ENCODE measurements around the gene SUPT3H. TPM values are rescaled to one million over a fixed set of nuclear protein-coding genes. Genes with fewer than 3 reads are reported as not detected.

The SUPT3H gene
- total and polyA plus RNA-seq, 7 experiments from 2014 or later: 8.0 to 16.0 (median 12.7) TPM

- no peaks in the 10 kb centered on the region for H3K27me3 ChIP-seq (ENCODE audit: control insufficient read depth in 2 of 2, insufficient read depth in 2 of 2, low read length in 2 of 2)
- Mint-ChIP-seq H3K36me3 (peaks cover 0 to 13% (median 5%) of the 10 kb centered on the region in 5 donors), H3K4me3 (no peak overlapping the region), H3K9me3 (peaks cover 0 to 14% (median 8%) of the 10 kb centered on the region in 11 donors), H3K27me3 (no peaks in the 10 kb centered on the region), H3K27ac (no peak overlapping the region), H3K4me1 (peaks cover 0 to 20% (median 12%) of the 10 kb centered on the region in 7 donors)
- H3K36me3 ChIP-seq (ENCODE audit: control insufficient read depth in 2 of 3, insufficient read depth in 3 of 3, low read length in 3 of 3): no peaks in the 10 kb centered on the region
- DNase-seq: no peak
- no peak overlapping the region for H3K27ac ChIP-seq (ENCODE audit: low read depth, low read length)
- H3K4me1 ChIP-seq (ENCODE audit: control insufficient read depth in 2 of 2, insufficient read depth in 2 of 2, low read length in 2 of 2): no peaks in the 10 kb centered on the region
- ChIA-PET CTCF (no interaction called here), POLR2A (no interaction called here)
- H3K4me3 ChIP-seq (ENCODE audit: low read length): no peak overlapping the region
- no peaks in the 10 kb centered on the region for H3K9me3 ChIP-seq (ENCODE audit: control insufficient read depth in 2 of 3, low read length in 3 of 3)
- ATAC-seq: no peak
- intact Hi-C loops (cut with micrococcal nuclease): no loop called here
These were observed 291.2 kb downstream of the SUPT3H start for GRCh38 chr6:45086360-45087084.

GRCh38 chr6:45084257-45084656, 293.5 kb downstream of the SUPT3H start:
- CTCF ChIA-PET: no interaction called here
- H3K27ac ChIP-seq (ENCODE audit: low read depth, low read length): no peak overlapping the region
- Mint-ChIP-seq H3K27ac (peak overlapping the region in 5 of 9 donors; percentile 14 to 71 (median 39)), H3K4me1 (peaks cover 0 to 20% (median 12%) of the 10 kb centered on the region in 7 donors), H3K4me3 (peak overlapping the region in 3 of 10 donors; percentile 4 to 34 (median 12)), H3K36me3 (peaks cover 6 to 23% (median 13%) of the 10 kb centered on the region in 5 donors), H3K27me3 (no peaks in the 10 kb centered on the region), H3K9me3 (peaks cover 0 to 27% (median 15%) of the 10 kb centered on the region in 11 donors)
- no peaks in the 10 kb centered on the region for H3K36me3 ChIP-seq (ENCODE audit: control insufficient read depth in 2 of 3, insufficient read depth in 3 of 3, low read length in 3 of 3)
- H3K4me3 ChIP-seq (ENCODE audit: low read length): no peak overlapping the region
- DNase-seq (peak in 7 of 9 donors; percentile 11 to 41 (median 24)), ATAC-seq (peak; percentile 40)
- POLR2A ChIA-PET: no interaction called here
- H3K27me3 ChIP-seq (ENCODE audit: control insufficient read depth in 2 of 2, insufficient read depth in 2 of 2, low read length in 2 of 2): no peaks in the 10 kb centered on the region
- H3K9me3 ChIP-seq (ENCODE audit: control insufficient read depth in 2 of 3, low read length in 3 of 3): peaks cover 0 to 1% (median 0%) of the 10 kb centered on the region in 3 experiments
- H3K4me1 ChIP-seq (ENCODE audit: control insufficient read depth in 2 of 2, insufficient read depth in 2 of 2, low read length in 2 of 2): no peaks in the 10 kb centered on the region
- intact Hi-C loops (cut with micrococcal nuclease): no loop called here

GRCh38 chr6:45082091-45082490, 295.6 kb downstream of the SUPT3H start:
- Mint-ChIP-seq H3K4me3 (no peak overlapping the region), H3K27ac (peak overlapping the region in 1 of 9 donors; percentile 28), H3K4me1 (peaks cover 0 to 20% (median 12%) of the 10 kb centered on the region in 7 donors), H3K36me3 (peaks cover 16 to 38% (median 26%) of the 10 kb centered on the region in 5 donors), H3K9me3 (peaks cover 3 to 43% (median 26%) of the 10 kb centered on the region in 11 donors), H3K27me3 (no peaks in the 10 kb centered on the region)
- CTCF ChIA-PET: no interaction called here
- ATAC-seq: no peak
- no peak for DNase-seq
- peaks cover 0 to 13% (median 4%) of the 10 kb centered on the region in 3 experiments for H3K9me3 ChIP-seq (ENCODE audit: control insufficient read depth in 2 of 3, low read length in 3 of 3)
- H3K27me3 ChIP-seq (ENCODE audit: control insufficient read depth in 2 of 2, insufficient read depth in 2 of 2, low read length in 2 of 2): no peaks in the 10 kb centered on the region
- POLR2A ChIA-PET: no interaction called here
- H3K27ac ChIP-seq (ENCODE audit: low read depth, low read length): no peak overlapping the region
- no peak overlapping the region for H3K4me3 ChIP-seq (ENCODE audit: low read length)
- no peaks in the 10 kb centered on the region for H3K4me1 ChIP-seq (ENCODE audit: control insufficient read depth in 2 of 2, insufficient read depth in 2 of 2, low read length in 2 of 2)
- no peaks in the 10 kb centered on the region for H3K36me3 ChIP-seq (ENCODE audit: control insufficient read depth in 2 of 3, insufficient read depth in 3 of 3, low read length in 3 of 3)
- intact Hi-C loops (cut with micrococcal nuclease): no loop called here

- intact Hi-C loops (cut with micrococcal nuclease): no loop called here
- Histone ChIP-seq H3K27me3 (ENCODE audit: control insufficient read depth in 2 of 2, insufficient read depth in 2 of 2, low read length in 2 of 2) (no peaks in the 10 kb centered on the region), H3K9me3 (ENCODE audit: control insufficient read depth in 2 of 3, low read length in 3 of 3) (peaks cover 0 to 13% (median 4%) of the 10 kb centered on the region in 3 experiments), H3K4me1 (ENCODE audit: control insufficient read depth in 2 of 2, insufficient read depth in 2 of 2, low read length in 2 of 2) (no peaks in the 10 kb centered on the region), H3K36me3 (ENCODE audit: control insufficient read depth in 2 of 3, insufficient read depth in 3 of 3, low read length in 3 of 3) (no peaks in the 10 kb centered on the region), H3K27ac (ENCODE audit: low read depth, low read length) (no peak overlapping the region), H3K4me3 (ENCODE audit: low read length) (no peak overlapping the region)
- Mint-ChIP-seq H3K4me3 (no peak overlapping the region), H3K27me3 (no peaks in the 10 kb centered on the region), H3K4me1 (peaks cover 0 to 20% (median 12%) of the 10 kb centered on the region in 7 donors), H3K36me3 (peaks cover 16 to 40% (median 27%) of the 10 kb centered on the region in 5 donors), H3K27ac (no peak overlapping the region), H3K9me3 (peaks cover 3 to 43% (median 28%) of the 10 kb centered on the region in 11 donors)
- ATAC-seq: no peak
- DNase-seq: no peak
- ChIA-PET POLR2A (interaction anchor here (0.6 kb wide), 1 partner anchor 23 kb away, joined by 3 read pairs; no protein-coding TSS in a partner anchor), CTCF (no interaction called here)
These were observed 296.1 kb downstream of the SUPT3H start for GRCh38 chr6:45081634-45082033.

- Mint-ChIP-seq H3K27me3 (no peaks in the 10 kb centered on the region), H3K4me1 (peaks cover 0 to 21% (median 5%) of the 10 kb centered on the region in 7 donors), H3K4me3 (no peak overlapping the region), H3K27ac (no peak overlapping the region), H3K36me3 (peaks cover 16 to 32% (median 21%) of the 10 kb centered on the region in 5 donors), H3K9me3 (peaks cover 3 to 37% (median 20%) of the 10 kb centered on the region in 11 donors)
- ATAC-seq (no peak), DNase-seq (no peak)
- ChIA-PET CTCF (no interaction called here), POLR2A (no interaction called here)
- Histone ChIP-seq H3K9me3 (ENCODE audit: control insufficient read depth in 2 of 3, low read length in 3 of 3) (peaks cover 0 to 13% (median 4%) of the 10 kb centered on the region in 3 experiments), H3K36me3 (ENCODE audit: control insufficient read depth in 2 of 3, insufficient read depth in 3 of 3, low read length in 3 of 3) (no peaks in the 10 kb centered on the region), H3K27me3 (ENCODE audit: control insufficient read depth in 2 of 2, insufficient read depth in 2 of 2, low read length in 2 of 2) (no peaks in the 10 kb centered on the region), H3K4me1 (ENCODE audit: control insufficient read depth in 2 of 2, insufficient read depth in 2 of 2, low read length in 2 of 2) (no peaks in the 10 kb centered on the region), H3K27ac (ENCODE audit: low read depth, low read length) (no peak overlapping the region), H3K4me3 (ENCODE audit: low read length) (no peak overlapping the region)
- intact Hi-C loops (cut with micrococcal nuclease): no loop called here
These were observed 299.3 kb downstream of the SUPT3H start for GRCh38 chr6:45078432-45078831.

- intact Hi-C loops (cut with micrococcal nuclease): no loop called here
- Mint-ChIP-seq H3K4me1 (peaks cover 4 to 33% (median 20%) of the 10 kb centered on the region in 7 donors), H3K4me3 (no peak overlapping the region), H3K36me3 (peaks cover 16 to 31% (median 20%) of the 10 kb centered on the region in 5 donors), H3K27ac (no peak overlapping the region), H3K9me3 (peaks cover 3 to 29% (median 20%) of the 10 kb centered on the region in 11 donors), H3K27me3 (no peaks in the 10 kb centered on the region)
- peaks cover 0 to 13% (median 4%) of the 10 kb centered on the region in 3 experiments for H3K9me3 ChIP-seq (ENCODE audit: control insufficient read depth in 2 of 3, low read length in 3 of 3)
- H3K36me3 ChIP-seq (ENCODE audit: control insufficient read depth in 2 of 3, insufficient read depth in 3 of 3, low read length in 3 of 3): no peaks in the 10 kb centered on the region
- H3K4me1 ChIP-seq (ENCODE audit: control insufficient read depth in 2 of 2, insufficient read depth in 2 of 2, low read length in 2 of 2): peaks cover 0 to 6% of the 10 kb centered on the region in 2 donors
- H3K27me3 ChIP-seq (ENCODE audit: control insufficient read depth in 2 of 2, insufficient read depth in 2 of 2, low read length in 2 of 2): no peaks in the 10 kb centered on the region
- ATAC-seq: no peak
- H3K4me3 ChIP-seq (ENCODE audit: low read length): no peak overlapping the region
- no peak overlapping the region for H3K27ac ChIP-seq (ENCODE audit: low read depth, low read length)
- CTCF ChIA-PET: interaction anchor here (0.7 kb wide), 1 partner anchor 301 kb away, joined by 3 read pairs; the partner anchor contains the start of gene SUPT3H
- no peak for DNase-seq
- POLR2A ChIA-PET: interaction anchor here (0.6 to 0.7 kb wide), 2 partner anchors 137 to 215 kb away, joined by 3 to 5 read pairs; no protein-coding TSS in a partner anchor
These were observed 301.4 kb downstream of the SUPT3H start for GRCh38 chr6:45076217-45076930.

Data from naive thymus-derived CD4-positive, alpha-beta T cell (primary cell).